Glomerular visceral epithelial cell (primary cell): ENCODE data around the gene RNF149.

ENCODE experiments used
- DNase-seq: peaks from one replicate; pipeline ENCODE4 v3.0.0-alpha.2; 2016; ENCODE audit errors: extremely low spot score

RNF149 gene

GRCh38 chr2:101295895-101296294 lies 12.6 kb downstream of the RNF149 start:
- peak; percentile 25 for DNase-seq

DNA sequence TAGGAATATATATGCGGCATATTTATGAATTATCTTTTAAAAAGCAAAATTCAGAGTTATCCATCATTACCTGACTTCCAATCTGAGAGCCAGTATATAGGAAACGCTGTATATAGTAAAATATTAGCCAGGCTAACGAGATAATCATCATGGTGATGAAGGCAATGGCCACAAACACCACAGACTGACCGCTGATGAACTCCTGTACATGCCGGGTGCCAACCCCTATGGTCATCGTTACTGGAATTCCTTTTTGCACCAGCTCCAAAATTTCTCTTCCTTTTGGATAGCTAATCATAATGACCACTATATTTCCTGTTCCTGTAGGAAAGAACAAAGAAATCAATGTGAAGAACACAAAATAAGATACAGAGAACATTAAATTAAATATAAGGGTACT lies 13.6 kb downstream of the RNF149 start:
- DNase-seq, result no peak

DNA sequence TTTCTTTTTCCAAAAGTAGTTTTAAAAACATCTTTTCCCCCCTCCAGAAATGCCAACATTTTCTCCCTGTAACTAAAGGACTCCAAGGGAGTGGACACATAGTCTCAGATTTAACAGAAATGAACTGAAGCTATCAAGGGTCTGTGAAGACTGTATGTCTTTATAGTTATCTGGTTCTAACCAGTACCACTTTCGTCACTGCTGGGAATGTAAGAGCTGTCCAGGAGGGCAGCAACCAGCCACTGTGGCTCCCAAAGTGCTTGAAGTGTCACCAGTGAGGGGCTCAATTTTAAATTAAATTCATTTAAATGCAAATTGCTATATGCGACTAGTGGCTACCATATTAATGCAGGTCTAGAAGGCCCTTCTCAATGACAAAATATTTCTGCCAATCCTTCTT lies 15.0 kb downstream of the RNF149 start:
- DNase-seq, result no peak

DNA sequence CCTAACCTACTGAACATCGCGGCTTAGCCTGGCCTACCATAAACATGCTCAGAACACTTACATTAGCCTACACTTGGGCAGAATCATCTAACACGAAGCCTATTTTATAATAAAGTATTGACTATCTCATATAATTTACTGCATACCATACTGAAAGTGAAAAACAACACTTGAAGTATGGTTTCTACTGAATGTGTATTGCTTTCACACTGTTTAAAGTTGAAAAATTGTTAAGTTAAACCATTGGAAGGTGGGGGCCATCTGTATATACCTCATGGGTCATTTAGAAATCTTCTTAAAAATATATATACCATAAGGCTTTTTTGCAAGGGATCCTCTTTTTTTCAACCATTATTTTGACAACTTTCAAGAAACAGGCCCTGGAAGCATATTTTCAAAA lies 16.5 kb downstream of the RNF149 start:
- no peak for DNase-seq

DNA sequence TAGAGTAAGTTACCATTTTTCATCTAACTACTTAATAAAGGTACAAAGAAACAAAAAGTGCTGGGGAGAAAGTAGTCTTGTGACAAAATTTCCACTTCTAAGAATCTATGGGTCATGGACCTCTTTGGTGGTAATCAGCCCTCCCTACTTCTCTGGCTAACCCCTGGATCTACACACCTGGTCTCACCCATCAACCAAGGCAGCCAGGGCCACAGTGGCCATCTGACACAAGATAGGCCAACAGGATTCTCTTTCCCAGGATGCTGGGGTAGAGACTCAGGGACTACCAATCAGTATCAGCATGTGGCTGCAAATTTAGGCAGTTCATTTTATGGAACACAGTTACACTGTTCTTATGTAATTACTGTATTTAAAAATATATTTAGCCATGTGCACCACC lies 17.8 kb downstream of the RNF149 start:
- DNase-seq, result no peak

DNA sequence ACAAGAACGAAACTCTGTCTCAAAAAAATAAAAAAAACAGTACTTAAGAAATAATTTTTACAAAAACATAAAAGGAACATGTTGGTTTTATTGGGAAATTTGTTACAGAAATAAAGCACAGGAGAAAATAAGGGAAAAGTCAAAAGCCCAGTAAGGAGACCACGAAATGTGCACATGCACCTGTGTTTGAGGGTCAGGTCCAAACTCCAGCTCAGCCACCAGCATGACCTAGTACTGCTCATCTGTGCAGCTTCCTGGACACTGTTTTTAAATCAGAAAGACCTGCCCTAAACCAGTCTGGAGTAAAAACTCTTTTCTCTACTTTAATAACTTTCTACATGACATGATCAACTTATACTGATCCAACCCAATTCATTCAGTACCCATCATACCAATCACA lies 21.2 kb downstream of the RNF149 start:
- no peak for DNase-seq

DNA sequence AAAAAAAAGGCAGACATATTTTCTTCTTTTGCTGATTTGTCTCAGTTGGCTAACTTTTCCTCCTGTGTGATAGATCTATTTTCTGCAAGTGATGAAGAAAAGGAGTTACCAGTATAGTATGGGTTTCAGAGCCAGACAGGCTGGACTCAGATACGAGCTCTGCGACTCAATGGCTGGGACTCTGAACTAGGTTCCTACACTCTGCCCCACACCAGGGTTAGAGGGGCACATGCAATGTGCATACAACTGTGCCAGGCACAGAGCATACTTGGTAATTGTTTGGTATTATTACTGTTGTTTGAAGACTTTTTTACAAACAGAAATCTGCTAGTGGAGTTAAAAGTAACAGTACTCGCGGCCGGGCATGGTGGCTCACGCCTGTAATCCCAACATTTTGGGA lies 21.8 kb downstream of the RNF149 start:
- DNase-seq, result no peak

GRCh38 chr2:101282980-101283379 lies 25.5 kb downstream of the RNF149 start:
- DNase-seq, result no peak

DNA sequence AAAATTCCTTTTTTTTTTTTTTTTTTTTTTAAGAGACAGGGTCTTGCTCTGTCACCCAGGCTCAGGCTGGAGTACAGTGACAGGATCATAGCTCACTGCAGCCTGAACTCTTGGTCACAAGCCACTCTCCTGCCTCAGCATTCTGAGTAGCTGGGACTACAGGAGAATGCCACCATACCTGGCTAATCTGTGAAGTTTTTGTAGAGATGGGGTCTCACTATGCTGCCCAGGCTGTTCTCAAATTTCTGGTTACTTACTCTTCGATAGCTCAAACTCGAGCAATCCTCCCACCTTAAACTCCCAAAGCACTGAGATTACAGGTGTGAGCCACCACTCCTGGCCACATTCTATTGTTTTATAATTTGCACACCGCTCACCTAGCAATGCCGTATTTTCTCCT lies 27.0 kb downstream of the RNF149 start:
- DNase-seq, result no peak

GRCh38 chr2:101278925-101279324 lies 29.6 kb downstream of the RNF149 start:
- DNase-seq, result no peak

GRCh38 chr2:101277111-101277510 lies 31.4 kb downstream of the RNF149 start:
- DNase-seq, result no peak

DNA sequence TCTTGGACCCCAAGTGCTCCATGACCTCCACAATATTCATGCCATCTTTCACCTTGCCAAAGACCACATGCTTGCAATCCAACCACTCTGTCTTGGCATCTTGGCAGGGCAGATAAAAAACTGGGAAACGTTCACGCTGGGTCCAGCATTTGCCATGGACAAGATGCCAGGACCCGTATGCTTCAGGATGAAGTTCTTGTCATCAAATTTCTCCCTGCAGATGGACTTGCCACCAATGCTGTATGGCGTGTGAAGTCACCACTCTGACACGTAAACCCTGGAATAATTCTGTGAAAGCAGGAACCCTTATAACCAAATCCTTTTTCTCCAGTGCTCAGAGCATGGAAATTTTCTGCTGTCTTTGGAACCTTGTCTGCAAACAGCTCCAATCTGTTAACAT lies 34.4 kb downstream of the RNF149 start:
- no peak for DNase-seq

GRCh38 chr2:101273056-101273455 lies 35.4 kb downstream of the RNF149 start:
- DNase-seq, result no peak

- DNase-seq, result no peak
Observed at GRCh38 chr2:101272045-101272784, 36.3 kb downstream of the RNF149 start.

- DNase-seq, result no peak
Observed at GRCh38 chr2:101270700-101271259, 37.7 kb downstream of the RNF149 start.

GRCh38 chr2:101267671-101268656 lies 40.5 kb downstream of the RNF149 start:
- peak; percentile 77 for DNase-seq

DNA sequence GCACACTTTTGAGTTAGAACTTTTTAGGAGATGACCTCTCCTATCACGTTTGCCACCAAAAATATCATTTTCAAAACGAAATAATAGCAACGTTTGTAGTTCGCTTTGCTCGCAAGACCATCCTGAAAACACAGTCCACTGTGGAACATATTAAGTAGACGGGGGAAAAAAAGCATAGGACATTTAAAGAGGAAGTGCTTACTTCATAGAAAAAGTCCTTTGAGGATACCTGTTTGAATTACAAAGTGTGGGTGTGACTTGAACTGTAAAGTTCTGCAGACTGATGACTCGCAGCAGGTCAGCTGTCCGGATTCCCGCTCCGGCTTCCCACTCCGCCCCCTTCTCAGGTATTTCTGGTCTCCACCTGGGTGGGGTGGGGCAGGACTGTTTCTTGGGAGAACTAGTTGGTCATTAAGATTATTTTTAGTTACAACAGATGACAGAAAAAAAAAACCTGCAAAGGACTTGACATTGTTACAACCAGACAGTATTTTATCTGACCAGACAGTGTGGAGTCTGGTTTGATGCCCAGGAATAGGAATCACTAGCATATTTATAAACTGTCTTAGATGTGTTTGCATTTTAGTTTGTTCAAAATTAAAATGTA lies 42.5 kb downstream of the RNF149 start:
- no peak for DNase-seq

DNA sequence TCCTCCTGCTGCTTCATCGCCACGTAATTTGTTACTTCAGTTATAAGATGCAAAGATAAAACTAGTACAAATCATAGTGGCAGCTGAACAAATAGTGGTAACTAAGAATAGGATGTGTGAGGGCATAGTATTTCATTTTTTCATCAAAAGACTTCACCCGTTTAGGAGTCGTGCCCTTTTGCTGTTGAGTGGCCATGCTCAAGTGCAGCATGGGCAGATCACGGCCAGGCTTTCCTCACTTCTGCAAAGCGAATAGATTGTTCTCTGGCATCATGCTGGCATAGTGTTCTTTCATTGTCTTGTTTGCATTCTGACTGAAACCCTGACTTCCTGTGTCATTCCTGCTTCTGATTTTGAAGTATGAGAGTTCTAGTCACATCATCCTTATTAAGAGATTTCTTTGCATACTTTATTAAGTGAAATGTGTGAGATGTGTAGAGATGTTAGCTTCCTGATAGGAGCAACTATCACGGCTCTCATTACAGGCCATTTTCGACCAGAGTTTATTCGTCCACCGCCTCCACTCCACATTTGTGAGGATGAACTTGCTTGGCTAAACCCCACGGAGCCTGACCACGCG lies 44.1 kb downstream of the RNF149 start:
- DNase-seq, result no peak

- DNase-seq, result no peak
Observed at GRCh38 chr2:101263377-101263800, 45.1 kb downstream of the RNF149 start.

DNA sequence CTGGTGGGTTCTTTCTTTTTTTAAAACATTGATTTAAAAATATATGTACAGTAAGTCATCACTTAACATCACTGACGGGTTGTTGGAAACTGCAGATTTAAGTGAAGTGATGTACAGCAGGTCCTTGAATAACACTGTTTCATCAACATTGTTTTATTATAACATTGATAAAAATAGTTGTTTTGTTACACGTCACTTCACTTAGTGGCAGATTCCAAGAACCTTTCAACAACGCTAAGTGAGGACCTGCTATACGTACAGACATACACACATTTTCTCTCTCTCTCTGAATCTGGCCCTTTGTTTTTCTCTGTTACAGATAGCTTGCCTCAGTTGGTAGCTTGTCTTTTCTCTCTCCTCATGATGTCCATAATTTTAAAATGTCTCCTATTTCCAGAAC lies 46.4 kb downstream of the RNF149 start:
- no peak for DNase-seq

DNA sequence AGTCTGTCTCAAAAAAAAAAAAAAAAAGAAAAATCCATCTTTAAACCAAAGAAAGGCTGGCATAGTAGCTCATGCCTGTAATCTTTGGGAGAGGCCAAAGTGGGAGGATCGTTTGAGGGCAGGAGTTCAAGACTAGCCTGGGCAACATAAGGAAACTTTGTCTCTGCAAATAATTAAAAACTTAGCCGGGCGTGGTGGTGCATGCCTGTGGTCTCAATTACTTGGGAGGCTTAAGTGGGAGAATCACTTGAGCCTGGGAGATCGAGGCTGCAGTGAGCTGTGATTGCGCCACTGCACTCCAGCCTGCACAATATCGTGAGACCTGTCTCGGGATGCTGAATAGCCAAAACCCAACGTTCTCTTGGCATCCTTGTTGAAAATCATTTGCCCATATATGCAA lies 49.7 kb downstream of the RNF149 start:
- no peak for DNase-seq

DNA sequence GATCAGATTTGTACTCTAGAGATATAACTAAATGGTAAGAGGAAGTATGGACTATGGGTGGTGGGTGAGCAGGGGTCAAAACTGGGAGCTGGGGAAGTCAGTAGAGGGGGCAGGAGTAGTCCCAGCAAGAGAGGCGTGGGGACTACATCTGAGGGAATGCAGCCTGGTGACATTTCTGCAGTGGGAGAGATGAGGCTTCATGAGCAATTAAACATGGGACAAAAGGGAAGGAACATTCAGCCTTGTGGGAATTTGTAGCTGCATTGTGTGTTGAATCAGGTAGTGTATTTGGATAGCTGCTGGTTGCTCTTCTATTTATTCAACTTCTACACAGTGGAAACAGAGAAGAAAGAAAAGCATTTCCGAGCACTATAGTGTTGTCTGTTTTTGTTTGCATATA lies 52.2 kb downstream of the RNF149 start:
- DNase-seq, result no peak
